GM18858 (cell line): Measurements from ENCODE around the gene ZNF408.
"Not testable (repeated sequence)": the region's sequence is repeated elsewhere in the genome, so short reads cannot be mapped to it uniquely, and the experiment has no call there.

Experiments used
- ATAC-seq: cut with Tn5 transposase; IDR thresholded peaks from one replicate; pipeline ENCODE4 v1.9.1; 2021; ENCODE audit not compliant: unreplicated experiment

The ZNF408 gene

GRCh38 chr11:46696212-46696558 lies 4.6 kb upstream of the ZNF408 start:
- ATAC-seq, result no peak

GRCh38 chr11:46697303-46697702 lies 3.5 kb upstream of the ZNF408 start:
- ATAC-seq, result no peak

GRCh38 chr11:46697723-46698122 lies 3.1 kb upstream of the ZNF408 start:
- no peak for ATAC-seq

- no peak for ATAC-seq
These were observed 2.2 kb upstream of the ZNF408 start for GRCh38 chr11:46698597-46698996.

GRCh38 chr11:46701078-46701654 lies 335 bp downstream of the ZNF408 start:
- ATAC-seq, result no peak

- ATAC-seq, result no peak
These were observed 4.3 kb downstream of the ZNF408 start for GRCh38 chr11:46705070-46705688.

- no peak for ATAC-seq
These were observed 6.1 kb downstream of the ZNF408 start for GRCh38 chr11:46706886-46707285.

- ATAC-seq, result not testable (repeated sequence)
These were observed 8.5 kb downstream of the ZNF408 start for GRCh38 chr11:46709351-46709750.

GRCh38 chr11:46710821-46711269 lies 10.0 kb downstream of the ZNF408 start:
- ATAC-seq, result no peak

GRCh38 chr11:46711303-46711702 lies 10.5 kb downstream of the ZNF408 start:
- no peak for ATAC-seq

GRCh38 chr11:46712874-46713576 lies 12.2 kb downstream of the ZNF408 start:
- ATAC-seq, result no peak

- ATAC-seq, result not testable (repeated sequence)
These were observed 17.0 kb downstream of the ZNF408 start for GRCh38 chr11:46717825-46718154.

GRCh38 chr11:46718155-46719019 lies 17.6 kb downstream of the ZNF408 start:
- no peak for ATAC-seq

- ATAC-seq, result no peak
These were observed 18.3 kb downstream of the ZNF408 start, which contains the start of gene F2 for GRCh38 chr11:46719048-46719542. Gene F2 (plus strand): TSS chr11:46719213. CDS start chr11:46719236, 23 bp downstream.

- ATAC-seq, result no peak
These were observed 18.9 kb downstream of the ZNF408 start for GRCh38 chr11:46719543-46720218.

- no peak for ATAC-seq
These were observed 20.5 kb downstream of the ZNF408 start for GRCh38 chr11:46721286-46721685.

GRCh38 chr11:46722566-46723358 lies 21.9 kb downstream of the ZNF408 start:
- ATAC-seq, result no peak

- ATAC-seq, result no peak
These were observed 22.5 kb downstream of the ZNF408 start for GRCh38 chr11:46723359-46723680.

- ATAC-seq, result no peak
These were observed 23.3 kb downstream of the ZNF408 start for GRCh38 chr11:46724088-46724487.
